Effector memory CD8-positive, alpha-beta T cell (primary cell): ENCODE measurements around the gene LYRM2.

Source experiments
- ATAC-seq: fragments of 150-1000 bp; cut with Tn5 transposase; replicated peaks from 2 replicates; pipeline ENCODE4 v1.10.0; 2021; ENCODE audit warnings: mild to moderate bottlenecking, moderate library complexity
- DNase-seq, 3 experiments: peaks; one replicate each; pipeline ENCODE4 v3.0.0; 2021
- H3K27ac Mint-ChIP-seq, 2 donors: one replicate each; pipeline ENCODE4 v1.8.0; 2022; ENCODE audit warnings: mild to moderate bottlenecking in 2 of 2, mixed read lengths in 2 of 2, moderate library complexity in 2 of 2
- H3K27me3 Mint-ChIP-seq, 2 donors: one replicate each; pipeline ENCODE4 v1.8.0; 2022; ENCODE audit warnings: mixed read lengths in 2 of 2
- H3K36me3 Mint-ChIP-seq: one replicate; pipeline ENCODE4 v1.8.0; 2022; ENCODE audit warnings: mild to moderate bottlenecking, moderate library complexity, mixed read lengths; ENCODE audit not compliant: insufficient read depth
- H3K4me1 Mint-ChIP-seq, 2 donors: one replicate each; pipeline ENCODE4 v1.8.0; 2022; ENCODE audit warnings: low read depth in 2 of 2, mixed read lengths in 2 of 2
- H3K4me3 Mint-ChIP-seq, 2 donors: one replicate each; pipeline ENCODE4 v1.8.0; 2022; ENCODE audit warnings: mild to moderate bottlenecking in 2 of 2, mixed read lengths in 2 of 2, moderate library complexity in 2 of 2
- H3K9me3 Mint-ChIP-seq, 2 donors: one replicate each; pipeline ENCODE4 v1.8.0; 2022; ENCODE audit warnings: mixed read lengths in 2 of 2
- total RNA-seq, 9 experiments: gene quantifications; one replicate each; lab custom pipeline; 2026; lab: John Stamatoyannopoulos, UW

The LYRM2 gene, protein sequence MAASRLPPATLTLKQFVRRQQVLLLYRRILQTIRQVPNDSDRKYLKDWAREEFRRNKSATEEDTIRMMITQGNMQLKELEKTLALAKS
- total RNA-seq = 23.5 to 69.6 (median 60.5) reads per million in 9 experiments

- peak; percentile 92 for ATAC-seq
- peaks cover 18% of the 10 kb centered on the region in 2 donors for H3K4me1 Mint-ChIP-seq
- H3K4me3 Mint-ChIP-seq = peak within 1 kb of the TSS; percentile 85 to 91
- peaks cover 46% of the 10 kb centered on the region for H3K36me3 Mint-ChIP-seq
- DNase-seq = peak; percentile 88 to 90 (median 88)
- no peaks in the 10 kb centered on the region for H3K27me3 Mint-ChIP-seq
- no peaks in the 10 kb centered on the region for H3K9me3 Mint-ChIP-seq
- peak within 1 kb of the TSS; percentile 99 for H3K27ac Mint-ChIP-seq
Observed at GRCh38 chr6:89638320-89639195, at the start of gene LYRM2. LYRM2 (minus strand) TSS chr6:89638747; CDS start chr6:89638716, 31 bp downstream.

- Mint-ChIP-seq H3K9me3 (no peaks in the 10 kb centered on the region), H3K27me3 (no peaks in the 10 kb centered on the region), H3K4me1 (peaks cover 5% of the 10 kb centered on the region in 2 donors), H3K36me3 (peaks cover 47% of the 10 kb centered on the region), H3K4me3 (no peak overlapping the region), H3K27ac (peak overlapping the region in 1 of 2 donors; percentile 53)
- no peak for ATAC-seq
- no peak for DNase-seq
Observed at GRCh38 chr6:89688328-89688727, 49.8 kb upstream of the LYRM2 start.

- Mint-ChIP-seq H3K27me3 (no peaks in the 10 kb centered on the region), H3K36me3 (peaks cover 58% of the 10 kb centered on the region), H3K4me3 (no peak overlapping the region), H3K9me3 (no peaks in the 10 kb centered on the region), H3K4me1 (no peaks in the 10 kb centered on the region), H3K27ac (no peak overlapping the region)
- no peak for ATAC-seq
- no peak for DNase-seq
Observed at GRCh38 chr6:89685311-89685710, 46.8 kb upstream of the LYRM2 start.

GRCh38 chr6:89682991-89683390, 44.4 kb upstream of the LYRM2 start:
- H3K27me3 Mint-ChIP-seq = no peaks in the 10 kb centered on the region
- H3K27ac Mint-ChIP-seq = no peak overlapping the region
- no peaks in the 10 kb centered on the region for H3K4me1 Mint-ChIP-seq
- H3K36me3 Mint-ChIP-seq = peaks cover 63% of the 10 kb centered on the region
- no peaks in the 10 kb centered on the region for H3K9me3 Mint-ChIP-seq
- no peak for ATAC-seq
- DNase-seq = no peak
- no peak overlapping the region for H3K4me3 Mint-ChIP-seq

- H3K27ac Mint-ChIP-seq = no peak overlapping the region
- H3K27me3 Mint-ChIP-seq = no peaks in the 10 kb centered on the region
- H3K36me3 Mint-ChIP-seq = peaks cover 68% of the 10 kb centered on the region
- DNase-seq (no peak), ATAC-seq (peak; percentile 39)
- no peaks in the 10 kb centered on the region for H3K4me1 Mint-ChIP-seq
- no peak overlapping the region for H3K4me3 Mint-ChIP-seq
- H3K9me3 Mint-ChIP-seq = no peaks in the 10 kb centered on the region
Observed at GRCh38 chr6:89681983-89682564, 43.5 kb upstream of the LYRM2 start.

- H3K36me3 Mint-ChIP-seq = peaks cover 72% of the 10 kb centered on the region
- peaks cover 0 to 3% of the 10 kb centered on the region in 2 donors for H3K4me1 Mint-ChIP-seq
- no peaks in the 10 kb centered on the region for H3K9me3 Mint-ChIP-seq
- no peak overlapping the region for H3K27ac Mint-ChIP-seq
- no peak overlapping the region for H3K4me3 Mint-ChIP-seq
- no peak for ATAC-seq
- no peak for DNase-seq
- H3K27me3 Mint-ChIP-seq = no peaks in the 10 kb centered on the region
Observed at GRCh38 chr6:89680551-89680950, 42.0 kb upstream of the LYRM2 start.

- ATAC-seq (no peak), DNase-seq (no peak)
- Mint-ChIP-seq H3K4me3 (no peak overlapping the region), H3K27ac (peak overlapping the region in 1 of 2 donors; percentile 76), H3K9me3 (no peaks in the 10 kb centered on the region), H3K4me1 (peaks cover 0 to 3% of the 10 kb centered on the region in 2 donors), H3K27me3 (no peaks in the 10 kb centered on the region), H3K36me3 (peaks cover 74% of the 10 kb centered on the region)
Observed at GRCh38 chr6:89680150-89680549, 41.6 kb upstream of the LYRM2 start.

- Mint-ChIP-seq H3K4me3 (no peak overlapping the region), H3K9me3 (no peaks in the 10 kb centered on the region), H3K27me3 (no peaks in the 10 kb centered on the region), H3K4me1 (peaks cover 0 to 3% of the 10 kb centered on the region in 2 donors), H3K36me3 (peaks cover 74% of the 10 kb centered on the region), H3K27ac (peak overlapping the region in 1 of 2 donors; percentile 76)
- no peak for DNase-seq
- no peak for ATAC-seq
Observed at GRCh38 chr6:89679215-89680120, 40.9 kb upstream of the LYRM2 start.

DNA sequence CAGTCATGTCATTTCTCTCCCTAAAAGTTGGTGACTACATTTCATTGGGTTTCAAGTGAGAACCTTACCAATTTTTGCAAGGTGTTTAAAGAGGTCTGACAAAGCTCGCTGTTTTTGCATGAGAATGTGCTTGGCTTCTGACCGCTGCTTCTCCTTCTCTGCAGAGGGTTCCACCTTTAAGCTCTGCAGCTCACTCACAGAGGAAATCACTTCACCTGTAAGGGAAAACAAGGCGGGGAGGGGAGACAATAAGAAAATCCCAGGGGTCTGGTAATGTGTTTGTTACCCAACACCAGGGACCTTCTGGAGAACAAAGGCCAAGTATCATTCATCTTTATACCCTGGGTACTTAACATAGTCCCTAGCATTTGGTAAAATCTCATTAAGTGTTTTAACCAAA, 40.0 kb upstream of the LYRM2 start:
- Mint-ChIP-seq H3K4me1 (peaks cover 0 to 3% of the 10 kb centered on the region in 2 donors), H3K4me3 (no peak overlapping the region), H3K36me3 (peaks cover 72% of the 10 kb centered on the region), H3K9me3 (no peaks in the 10 kb centered on the region), H3K27ac (no peak overlapping the region), H3K27me3 (no peaks in the 10 kb centered on the region)
- no peak for DNase-seq
- no peak for ATAC-seq

DNA sequence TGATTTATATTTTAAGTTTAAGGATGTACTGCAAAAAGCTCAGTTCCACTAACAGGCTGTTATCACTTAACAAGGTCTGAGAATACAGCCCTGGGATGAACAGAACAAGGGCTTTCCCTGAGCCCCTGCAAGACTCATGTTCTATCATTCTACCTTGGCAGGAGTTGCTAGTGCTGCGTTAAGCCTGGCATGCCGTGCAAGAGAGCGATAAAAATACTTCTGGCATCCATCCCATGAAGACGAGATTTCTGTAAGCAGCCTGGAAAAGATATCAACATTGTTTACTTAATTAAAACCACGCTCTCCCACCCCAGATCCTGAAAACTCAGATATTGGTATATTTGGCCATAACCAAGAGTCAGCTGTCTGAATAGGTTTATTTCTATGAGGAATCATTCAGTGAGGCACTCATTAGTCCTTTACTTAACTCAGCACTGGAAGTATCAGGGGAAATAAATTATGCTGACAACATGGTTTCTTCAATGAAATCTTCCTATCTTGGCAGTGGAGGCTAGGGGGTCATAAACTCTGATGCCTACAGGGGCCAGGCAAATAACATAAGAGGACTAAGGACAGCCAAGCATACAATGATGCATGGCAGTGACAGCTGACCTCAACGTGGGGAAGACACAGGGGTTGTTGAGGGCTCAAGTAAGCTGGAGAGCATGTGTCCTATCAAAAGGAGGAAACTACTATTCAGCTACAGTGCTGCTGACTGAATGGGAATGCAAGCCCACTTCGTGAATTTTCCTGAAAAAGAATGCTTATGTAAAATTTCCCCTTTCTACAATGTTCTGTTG, 37.6 kb upstream of the LYRM2 start:
- Mint-ChIP-seq H3K27ac (peak overlapping the region in 1 of 2 donors; percentile 23), H3K4me1 (peaks cover 0 to 3% of the 10 kb centered on the region in 2 donors), H3K27me3 (no peaks in the 10 kb centered on the region), H3K4me3 (no peak overlapping the region), H3K9me3 (no peaks in the 10 kb centered on the region), H3K36me3 (peaks cover 63% of the 10 kb centered on the region)
- ATAC-seq (no peak), DNase-seq (no peak)

DNA sequence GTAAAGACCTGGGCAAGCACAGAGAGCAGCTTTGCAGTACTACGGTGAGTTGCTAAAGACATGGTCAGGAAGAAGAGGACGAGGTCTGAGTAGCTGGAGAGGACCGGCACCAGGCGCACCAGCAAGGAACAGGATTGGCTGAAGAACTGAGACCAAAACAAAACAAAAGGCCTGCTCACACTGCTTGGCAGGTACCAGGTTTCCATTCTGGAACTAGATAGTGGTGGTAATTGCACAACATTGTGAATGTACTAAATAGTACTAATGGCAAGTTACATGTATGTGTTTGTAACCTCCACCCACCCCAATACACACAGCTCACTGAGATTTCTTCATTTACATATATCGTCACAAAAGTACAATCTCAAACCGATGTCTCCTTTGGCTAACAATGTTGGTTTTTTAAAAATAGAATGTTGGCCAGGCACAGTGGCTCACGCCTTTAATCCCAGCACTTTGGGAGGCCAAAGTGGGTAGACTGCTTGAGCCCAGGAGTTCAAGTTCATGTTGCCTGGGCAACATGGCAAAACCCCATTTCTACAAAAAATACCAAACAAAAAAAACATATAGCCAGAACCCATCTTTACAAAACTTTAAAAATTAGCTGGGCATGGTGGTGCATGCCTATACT, 32.5 kb upstream of the LYRM2 start:
- no peaks in the 10 kb centered on the region for H3K9me3 Mint-ChIP-seq
- no peak overlapping the region for H3K4me3 Mint-ChIP-seq
- H3K36me3 Mint-ChIP-seq = peaks cover 51% of the 10 kb centered on the region
- no peak overlapping the region for H3K27ac Mint-ChIP-seq
- H3K4me1 Mint-ChIP-seq = no peaks in the 10 kb centered on the region
- ATAC-seq (no peak), DNase-seq (no peak)
- H3K27me3 Mint-ChIP-seq = no peaks in the 10 kb centered on the region

DNA sequence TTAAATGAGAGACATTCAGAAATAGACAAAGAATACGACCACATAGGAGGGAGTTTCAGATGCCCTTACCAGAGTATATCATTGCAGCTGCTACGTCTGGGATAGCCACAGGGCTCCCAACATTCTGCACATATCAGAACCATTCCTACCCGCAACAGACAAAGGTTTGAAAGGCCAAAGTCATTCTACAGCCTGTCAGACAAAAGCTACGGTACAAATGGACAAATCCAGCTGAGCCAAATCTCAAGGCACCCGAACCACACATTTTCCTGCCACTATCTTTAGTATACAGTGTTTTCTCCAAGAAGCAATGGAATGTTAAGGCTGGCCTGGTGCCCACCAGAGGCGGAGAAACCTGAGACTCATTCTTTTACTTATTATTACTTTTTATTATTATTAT, 30.5 kb upstream of the LYRM2 start:
- Mint-ChIP-seq H3K36me3 (peaks cover 41% of the 10 kb centered on the region), H3K4me3 (no peak overlapping the region), H3K4me1 (no peaks in the 10 kb centered on the region), H3K9me3 (no peaks in the 10 kb centered on the region), H3K27ac (no peak overlapping the region), H3K27me3 (no peaks in the 10 kb centered on the region)
- DNase-seq = no peak
- ATAC-seq = no peak
